Activated CD4-positive, alpha-beta T cell treated with anti-CD3 and anti-CD28 coated beads, Interleukin-2, amount 10 ng/mL, durations not matched to agents 24 days and 14 days (primary cell): Measurements from ENCODE around the gene CACNA1C. TPM values are rescaled to one million over a fixed set of nuclear protein-coding genes. Genes with fewer than 3 reads are reported as not detected.

Source experiments
- DNase-seq: peaks from one replicate; pipeline ENCODE4 v3.0.0; 2022
- H3K27ac Mint-ChIP-seq: one replicate; pipeline ENCODE4 v1.8.0; 2022; ENCODE audit warnings: mild to moderate bottlenecking, mixed read lengths
- H3K27me3 Mint-ChIP-seq: one replicate; pipeline ENCODE4 v1.8.0; 2022; ENCODE audit warnings: mixed read lengths
- H3K36me3 Mint-ChIP-seq: one replicate; pipeline ENCODE4 v1.8.0; 2022; ENCODE audit warnings: low read depth, mild to moderate bottlenecking, mixed read lengths
- H3K4me1 Mint-ChIP-seq: one replicate; pipeline ENCODE4 v1.8.0; 2021; ENCODE audit warnings: mixed read lengths
- H3K4me3 Mint-ChIP-seq: one replicate; pipeline ENCODE4 v1.8.0; 2022; ENCODE audit warnings: mild to moderate bottlenecking, moderate library complexity, mixed read lengths
- H3K9me3 Mint-ChIP-seq: one replicate; pipeline ENCODE4 v1.8.0; 2021; ENCODE audit warnings: mixed read lengths
- intact Hi-C: fragments of 100-400 bp; cut with micrococcal nuclease; formaldehyde crosslinking; loops from one replicate; pipeline ENCODE4 v1.15.1; 2023
- total RNA-seq: library from RNA; stranded (reverse); gene quantifications from 2 replicates; pipeline ENCODE4 v1.2.3, GENCODE V29; 2022

CACNA1C gene
- total RNA-seq, 1 donor from 2014 or later: 0.07 TPM

DNA sequence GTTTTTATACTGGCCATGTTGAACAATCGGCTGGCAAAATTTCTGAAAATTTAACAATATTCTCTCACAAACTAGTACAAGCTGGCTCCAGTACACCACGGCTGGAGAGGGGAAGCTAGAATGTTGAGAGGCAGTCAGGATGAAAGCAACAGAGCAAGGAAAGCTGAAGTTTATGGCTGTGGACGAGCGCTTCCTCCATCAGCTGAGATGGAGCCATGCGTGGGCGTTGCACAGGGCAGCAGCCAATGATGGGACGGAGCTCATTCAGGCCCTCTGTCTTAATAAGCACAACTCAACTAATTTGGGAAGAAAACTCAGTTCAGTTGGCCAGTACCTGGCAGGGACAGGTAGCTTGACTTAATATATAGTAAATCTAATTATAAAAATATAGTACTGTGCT lies 34.4 kb upstream of the CACNA1C start:
- H3K27ac Mint-ChIP-seq: no peak overlapping the region
- no peak for DNase-seq
- H3K4me3 Mint-ChIP-seq: no peak overlapping the region
- intact Hi-C loops: no loop called here
- peaks cover 31% of the 10 kb centered on the region for H3K27me3 Mint-ChIP-seq
- no peaks in the 10 kb centered on the region for H3K36me3 Mint-ChIP-seq
- no peaks in the 10 kb centered on the region for H3K9me3 Mint-ChIP-seq
- no peaks in the 10 kb centered on the region for H3K4me1 Mint-ChIP-seq

DNA sequence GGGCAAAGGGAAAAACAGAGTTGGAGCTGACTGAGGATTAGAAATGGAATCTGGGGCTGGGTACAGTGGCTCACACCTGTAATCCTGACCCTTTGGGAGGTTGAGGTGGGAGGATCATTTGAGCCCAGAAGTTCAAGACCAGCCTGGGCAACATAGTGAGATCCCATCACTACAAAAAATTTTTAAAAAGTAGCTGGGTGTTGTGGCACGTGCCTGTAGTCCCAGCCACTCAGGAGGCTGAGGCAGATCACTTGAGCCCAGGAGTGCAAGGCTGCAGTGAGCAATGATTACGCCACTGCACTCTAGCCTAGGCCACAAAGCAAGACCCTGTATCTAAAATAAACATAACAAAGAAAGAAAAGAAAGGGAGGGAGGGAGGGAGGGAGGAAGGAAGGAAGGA lies 33.7 kb upstream of the CACNA1C start:
- Mint-ChIP-seq H3K27ac (no peak overlapping the region), H3K27me3 (peaks cover 34% of the 10 kb centered on the region), H3K4me3 (no peak overlapping the region), H3K4me1 (no peaks in the 10 kb centered on the region), H3K9me3 (no peaks in the 10 kb centered on the region), H3K36me3 (no peaks in the 10 kb centered on the region)
- intact Hi-C loops: no loop called here
- no peak for DNase-seq

DNA sequence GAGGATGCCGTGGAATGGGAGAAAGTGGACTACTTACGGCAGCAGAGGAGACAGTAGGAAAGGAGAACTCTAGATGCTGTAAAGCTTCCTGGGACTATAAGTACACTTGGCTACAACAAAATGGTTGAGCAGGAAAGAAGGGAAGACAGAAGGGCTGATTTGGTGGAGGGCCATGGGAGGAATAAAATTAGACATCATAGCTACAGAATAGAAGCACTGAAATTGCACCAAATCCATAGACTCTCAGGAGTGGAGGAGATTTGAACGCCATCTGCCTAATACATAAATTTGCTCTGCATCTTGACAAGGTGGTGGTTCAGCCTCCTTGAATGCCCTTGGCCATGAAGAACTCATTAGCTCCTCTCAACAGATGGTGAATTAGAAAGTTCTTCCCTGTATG lies 32.3 kb upstream of the CACNA1C start:
- H3K36me3 Mint-ChIP-seq: no peaks in the 10 kb centered on the region
- no peaks in the 10 kb centered on the region for H3K4me1 Mint-ChIP-seq
- no peak overlapping the region for H3K4me3 Mint-ChIP-seq
- DNase-seq: no peak
- H3K9me3 Mint-ChIP-seq: no peaks in the 10 kb centered on the region
- H3K27me3 Mint-ChIP-seq: peaks cover 36% of the 10 kb centered on the region
- H3K27ac Mint-ChIP-seq: no peak overlapping the region
- intact Hi-C loops: no loop called here

DNA sequence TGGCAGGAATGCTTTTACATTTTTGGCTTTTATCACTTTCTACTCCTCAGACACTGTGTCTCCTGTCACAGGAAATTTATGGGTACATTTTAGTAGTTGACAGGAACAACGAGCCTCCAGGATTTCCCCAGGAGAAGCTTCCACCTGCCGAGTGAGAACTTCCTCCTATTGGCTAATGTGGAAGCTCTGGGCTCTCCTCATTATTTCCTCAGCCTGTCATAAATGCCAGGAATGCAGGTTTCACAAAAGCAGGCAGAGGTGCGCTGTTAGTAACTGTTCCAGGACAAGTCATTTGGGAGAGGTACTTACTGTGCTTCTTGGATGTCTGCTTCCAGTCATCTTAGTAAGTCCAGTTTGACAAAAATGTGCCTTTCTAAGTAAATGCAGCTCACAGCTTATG lies 29.4 kb upstream of the CACNA1C start:
- Mint-ChIP-seq H3K36me3 (no peaks in the 10 kb centered on the region), H3K4me3 (no peak overlapping the region), H3K27me3 (peaks cover 26% of the 10 kb centered on the region), H3K27ac (no peak overlapping the region), H3K9me3 (no peaks in the 10 kb centered on the region), H3K4me1 (no peaks in the 10 kb centered on the region)
- intact Hi-C loops: no loop called here
- no peak for DNase-seq

DNA sequence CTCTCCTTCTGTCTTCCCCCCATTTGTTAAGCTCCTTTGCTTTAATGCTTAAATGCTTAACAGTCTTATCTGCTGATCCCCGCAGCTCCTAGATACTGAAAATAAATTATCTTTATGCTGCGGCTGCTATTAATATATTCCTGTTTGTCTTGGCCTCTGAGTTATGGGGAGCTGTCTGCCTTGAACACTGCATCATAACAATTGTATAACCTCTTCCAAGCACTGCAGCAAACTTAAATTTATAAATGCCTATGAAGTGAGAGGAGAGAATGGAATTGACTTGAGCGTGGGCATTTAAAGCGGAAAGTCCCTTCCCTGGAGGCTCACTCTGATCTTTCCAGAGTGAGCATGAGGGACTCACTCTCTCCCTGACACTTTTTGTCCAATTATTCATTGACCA lies 25.4 kb upstream of the CACNA1C start:
- Mint-ChIP-seq H3K27ac (no peak overlapping the region), H3K4me3 (no peak overlapping the region), H3K9me3 (no peaks in the 10 kb centered on the region), H3K27me3 (peaks cover 30% of the 10 kb centered on the region), H3K4me1 (no peaks in the 10 kb centered on the region), H3K36me3 (no peaks in the 10 kb centered on the region)
- DNase-seq: no peak
- intact Hi-C loops: no loop called here

DNA sequence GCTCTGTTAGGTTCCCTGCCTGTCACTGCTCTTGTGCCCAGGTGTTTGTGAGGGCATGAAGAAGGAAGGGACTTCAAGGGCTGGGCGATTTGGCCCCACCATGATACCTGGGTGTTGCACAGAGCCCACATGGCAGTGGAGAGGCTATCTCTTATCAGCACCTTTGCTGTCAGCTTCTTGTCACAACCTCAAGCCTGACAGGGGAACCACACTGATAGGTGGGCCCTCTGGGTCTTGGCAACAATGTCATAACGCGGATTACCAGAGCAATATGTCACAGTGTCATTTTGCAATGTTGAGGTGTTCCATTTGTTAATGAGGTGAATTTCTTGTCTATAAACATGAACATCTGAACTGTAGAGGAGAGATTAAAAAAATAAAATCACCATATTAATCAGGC lies 22.9 kb upstream of the CACNA1C start:
- no peaks in the 10 kb centered on the region for H3K9me3 Mint-ChIP-seq
- no peak for DNase-seq
- H3K27ac Mint-ChIP-seq: no peak overlapping the region
- H3K4me3 Mint-ChIP-seq: no peak overlapping the region
- H3K27me3 Mint-ChIP-seq: peaks cover 38% of the 10 kb centered on the region
- H3K36me3 Mint-ChIP-seq: no peaks in the 10 kb centered on the region
- peaks cover 4% of the 10 kb centered on the region for H3K4me1 Mint-ChIP-seq
- intact Hi-C loops: no loop called here

DNA sequence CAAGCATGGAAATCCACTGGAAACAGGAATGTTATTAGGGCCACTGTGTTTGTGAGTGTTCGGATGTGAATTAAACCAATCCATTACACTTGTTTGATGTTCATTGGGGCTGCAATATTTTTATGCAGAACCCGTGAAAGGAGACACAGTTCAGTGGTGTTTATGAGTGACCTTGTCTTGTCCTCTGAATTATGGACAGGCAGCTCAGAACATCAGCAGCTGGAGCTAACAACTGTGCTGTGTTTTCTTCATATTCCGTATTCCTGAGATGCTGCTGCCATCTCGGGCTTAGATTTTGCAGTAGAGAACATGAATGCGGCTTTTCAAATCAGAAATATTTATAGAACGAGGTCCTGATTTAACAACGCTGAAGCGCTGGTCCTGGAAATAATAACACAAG lies 20.3 kb upstream of the CACNA1C start:
- no peak overlapping the region for H3K27ac Mint-ChIP-seq
- no peak for DNase-seq
- peaks cover 60% of the 10 kb centered on the region for H3K27me3 Mint-ChIP-seq
- no peak overlapping the region for H3K4me3 Mint-ChIP-seq
- no peaks in the 10 kb centered on the region for H3K36me3 Mint-ChIP-seq
- intact Hi-C loops: no loop called here
- H3K9me3 Mint-ChIP-seq: no peaks in the 10 kb centered on the region
- H3K4me1 Mint-ChIP-seq: peaks cover 10% of the 10 kb centered on the region

DNA sequence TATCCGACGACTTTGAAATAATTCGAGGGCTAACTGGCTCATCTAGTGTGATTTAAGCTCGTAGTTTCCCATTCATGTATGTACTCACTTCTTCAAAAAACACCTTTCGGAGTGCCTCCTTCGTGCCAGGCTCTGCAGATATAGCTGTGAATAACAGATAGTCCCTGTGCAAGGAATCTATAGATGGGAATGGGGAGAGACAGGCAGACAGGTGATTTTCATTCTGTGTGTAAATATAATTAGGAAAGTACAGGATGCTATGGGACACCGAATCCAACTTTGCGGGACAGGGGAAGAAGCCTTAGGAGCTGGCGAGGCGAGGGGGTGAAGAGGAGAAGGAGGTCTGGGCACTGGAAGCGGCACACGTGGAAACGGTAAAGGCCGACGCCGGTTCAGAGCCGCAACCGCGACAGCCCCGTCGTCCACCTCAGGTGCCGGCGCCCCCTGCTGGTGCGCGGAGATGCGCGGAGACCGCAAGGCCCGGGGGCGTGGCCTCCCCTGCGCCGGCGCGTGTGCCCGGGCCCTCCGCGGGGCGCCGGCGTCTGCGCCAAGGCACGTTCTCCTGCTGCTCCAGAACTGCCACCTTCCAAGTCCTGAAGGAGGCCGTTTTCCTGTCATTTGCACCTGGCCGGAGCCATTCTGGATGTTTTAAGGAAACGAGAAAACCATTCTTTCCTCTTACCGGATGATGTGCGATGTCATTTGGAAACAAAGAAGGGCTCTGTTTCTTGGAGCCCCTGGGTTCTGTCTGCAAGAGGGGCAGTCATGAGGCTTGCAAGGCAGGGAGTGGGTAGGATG lies 18.0 kb upstream of the CACNA1C start:
- intact Hi-C loops: loop anchor here (5.0 kb wide), 2 partner anchors 238 to 547 kb away; no protein-coding TSS in a partner anchor
- peak overlapping the region; percentile 18 for H3K27ac Mint-ChIP-seq
- H3K9me3 Mint-ChIP-seq: no peaks in the 10 kb centered on the region
- no peaks in the 10 kb centered on the region for H3K36me3 Mint-ChIP-seq
- peaks cover 10% of the 10 kb centered on the region for H3K4me1 Mint-ChIP-seq
- H3K27me3 Mint-ChIP-seq: peaks cover 70% of the 10 kb centered on the region
- DNase-seq: peak; percentile 97
- H3K4me3 Mint-ChIP-seq: peak overlapping the region; percentile 63

DNA sequence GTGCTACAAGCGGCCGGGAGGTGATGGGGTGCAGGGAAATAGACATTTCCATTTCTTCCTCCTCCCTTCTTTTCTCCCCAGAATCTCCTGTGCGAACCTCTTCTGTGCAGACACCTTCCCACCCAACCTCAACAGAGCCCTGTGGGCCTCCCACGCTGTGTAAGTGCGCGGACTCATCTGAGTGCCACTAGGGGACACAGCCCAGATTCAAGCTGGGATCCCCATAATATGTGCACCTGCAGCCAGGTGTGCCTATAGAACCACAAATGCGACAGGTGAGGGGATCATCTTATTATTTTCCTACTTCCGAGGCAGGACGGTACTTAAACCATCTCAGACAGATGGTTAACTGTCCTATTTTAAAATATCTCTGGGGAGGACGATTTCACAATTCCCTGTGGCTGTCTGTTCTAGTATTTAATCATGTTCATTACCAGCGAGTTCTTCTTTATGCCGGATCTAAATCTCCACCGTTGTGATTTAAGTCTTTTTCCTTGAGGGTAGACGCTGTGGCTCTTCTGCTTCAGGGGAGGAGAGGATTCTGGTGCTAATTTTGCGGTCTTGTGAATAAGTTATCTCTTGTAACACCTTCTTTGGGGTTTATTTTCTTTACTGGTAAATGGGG lies 17.2 kb upstream of the CACNA1C start:
- Mint-ChIP-seq H3K4me1 (peaks cover 10% of the 10 kb centered on the region), H3K36me3 (no peaks in the 10 kb centered on the region), H3K27me3 (peaks cover 71% of the 10 kb centered on the region), H3K27ac (no peak overlapping the region), H3K9me3 (no peaks in the 10 kb centered on the region), H3K4me3 (peak overlapping the region; percentile 63)
- intact Hi-C loops: loop anchor here (5.0 kb wide), 2 partner anchors 238 to 547 kb away; no protein-coding TSS in a partner anchor
- peak; percentile 61 for DNase-seq

DNA sequence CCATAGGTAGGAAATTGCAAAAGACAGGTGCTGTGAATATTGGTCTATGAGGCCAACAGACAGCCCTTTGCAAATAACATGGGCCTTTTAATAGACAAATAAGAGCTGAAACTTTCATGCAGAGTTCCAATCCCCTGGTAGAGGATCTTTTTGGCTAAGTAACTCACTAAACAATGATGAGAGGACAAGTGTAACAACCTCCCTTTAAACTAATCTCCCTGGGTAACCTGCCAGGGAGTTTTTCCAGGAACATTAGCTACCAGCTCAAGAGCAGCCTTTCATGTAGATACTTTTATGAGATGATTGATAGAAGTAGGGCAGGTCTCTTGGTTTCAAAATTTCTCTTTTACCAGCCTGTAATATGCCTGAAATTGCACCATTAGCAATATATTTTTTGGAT lies 13.8 kb upstream of the CACNA1C start:
- no peak for DNase-seq
- Mint-ChIP-seq H3K27ac (no peak overlapping the region), H3K27me3 (peaks cover 51% of the 10 kb centered on the region), H3K36me3 (no peaks in the 10 kb centered on the region), H3K9me3 (no peaks in the 10 kb centered on the region), H3K4me3 (no peak overlapping the region), H3K4me1 (peaks cover 10% of the 10 kb centered on the region)
- intact Hi-C loops: loop anchor here (5.0 kb wide), 2 partner anchors 242 to 543 kb away; no protein-coding TSS in a partner anchor

DNA sequence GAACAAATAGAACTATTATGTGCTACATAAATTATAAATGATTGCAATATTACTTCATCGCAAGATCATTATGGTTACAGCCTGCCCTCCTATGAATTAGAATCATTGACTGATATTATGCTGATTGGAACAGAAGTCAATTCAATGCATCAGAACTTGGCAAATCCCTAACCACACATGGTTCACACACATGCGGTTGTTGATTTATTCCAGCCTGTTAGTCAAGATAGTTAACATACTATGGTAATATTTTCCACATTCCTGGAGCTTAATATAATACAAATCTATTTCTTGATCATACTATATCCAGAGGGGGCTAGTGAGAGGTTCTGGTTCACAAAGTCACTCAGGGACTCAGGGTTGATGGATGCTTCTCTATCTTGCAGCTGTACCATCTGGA lies 9.7 kb upstream of the CACNA1C start:
- Mint-ChIP-seq H3K27me3 (peaks cover 42% of the 10 kb centered on the region), H3K36me3 (no peaks in the 10 kb centered on the region), H3K9me3 (no peaks in the 10 kb centered on the region)

DNA sequence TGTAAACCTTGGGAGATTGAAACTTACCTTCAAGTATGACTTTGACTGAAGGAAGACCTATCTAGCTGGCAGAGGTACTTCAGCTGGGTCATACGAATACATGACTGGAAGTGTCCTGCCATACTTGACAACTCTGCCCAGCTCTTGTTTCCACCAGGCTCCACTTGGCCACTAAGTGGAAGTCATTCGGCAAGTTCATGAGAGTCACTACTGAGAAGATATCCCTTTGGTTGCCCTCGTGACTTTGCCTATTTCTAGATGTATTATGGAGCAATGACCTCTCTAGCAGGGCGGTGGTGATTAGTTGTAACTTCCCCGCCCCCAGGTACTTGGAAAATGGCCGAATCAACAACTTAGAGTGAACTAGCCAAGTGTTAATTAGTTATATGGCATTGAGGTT lies 8.6 kb upstream of the CACNA1C start:
- intact Hi-C loops: no loop called here
- H3K27me3 Mint-ChIP-seq: peaks cover 42% of the 10 kb centered on the region
- no peak overlapping the region for H3K4me3 Mint-ChIP-seq
- H3K9me3 Mint-ChIP-seq: no peaks in the 10 kb centered on the region
- DNase-seq: no peak
- no peak overlapping the region for H3K27ac Mint-ChIP-seq
- H3K36me3 Mint-ChIP-seq: no peaks in the 10 kb centered on the region
- no peaks in the 10 kb centered on the region for H3K4me1 Mint-ChIP-seq

More for the DNA sequence above, 9.7 kb upstream of the CACNA1C start:
- no peak overlapping the region for H3K27ac Mint-ChIP-seq
- no peak overlapping the region for H3K4me3 Mint-ChIP-seq
- intact Hi-C loops: no loop called here
- no peak for DNase-seq
- no peaks in the 10 kb centered on the region for H3K4me1 Mint-ChIP-seq

DNA sequence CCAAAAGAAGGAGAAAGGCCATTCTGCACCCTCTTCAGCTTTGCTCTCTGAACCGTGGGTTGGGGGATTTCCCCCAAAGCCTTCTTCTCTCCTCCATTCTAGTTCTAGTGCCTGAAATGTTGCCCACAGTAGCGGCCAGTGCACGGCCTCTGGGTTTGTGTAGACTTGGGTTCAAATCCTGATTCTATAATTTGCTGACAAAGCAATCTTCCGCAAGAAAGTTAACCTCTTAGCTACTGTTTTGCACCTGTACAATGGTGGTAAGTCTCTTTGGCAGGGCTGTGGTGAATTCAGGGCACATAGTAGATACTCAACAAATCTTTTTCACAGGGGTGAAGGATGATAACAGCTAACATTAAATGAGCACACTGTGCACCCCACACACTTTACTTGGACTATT lies 5.8 kb upstream of the CACNA1C start:
- intact Hi-C loops: no loop called here
- Mint-ChIP-seq H3K4me1 (peaks cover 4% of the 10 kb centered on the region), H3K27me3 (peaks cover 58% of the 10 kb centered on the region), H3K36me3 (no peaks in the 10 kb centered on the region), H3K4me3 (no peak overlapping the region), H3K9me3 (no peaks in the 10 kb centered on the region), H3K27ac (no peak overlapping the region)
- no peak for DNase-seq

DNA sequence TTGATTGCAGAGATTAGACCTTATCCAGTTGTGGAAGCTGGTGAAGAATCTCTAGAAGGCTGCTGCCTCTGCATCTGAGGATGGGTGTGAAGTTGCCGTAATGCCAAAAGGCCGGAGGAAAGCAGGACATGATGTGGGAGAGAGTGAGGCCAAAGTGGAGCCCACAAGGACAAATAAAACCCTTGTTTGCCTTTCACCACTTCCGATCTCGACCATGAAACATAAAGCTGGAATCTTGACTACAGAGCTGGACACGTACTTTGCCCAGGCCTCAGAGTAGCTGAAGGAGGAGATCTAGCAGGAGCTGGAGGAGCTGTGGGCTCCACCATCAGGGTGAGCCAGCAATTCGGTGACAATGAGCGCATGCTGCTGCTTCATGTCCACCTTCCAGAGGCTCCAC lies 5.0 kb upstream of the CACNA1C start:
- DNase-seq: no peak
- Mint-ChIP-seq H3K36me3 (no peaks in the 10 kb centered on the region), H3K4me1 (peaks cover 4% of the 10 kb centered on the region), H3K9me3 (no peaks in the 10 kb centered on the region), H3K27ac (no peak overlapping the region), H3K4me3 (no peak overlapping the region), H3K27me3 (peaks cover 61% of the 10 kb centered on the region)
- intact Hi-C loops: no loop called here
